HepG2 (cell line): ENCODE measurements around the gene MYEOV. TPM values are rescaled to one million over a fixed set of nuclear protein-coding genes. Genes with fewer than 3 reads are reported as not detected.

ENCODE experiments used
- ATAC-seq: fragments of 200-7000 bp; cut with Tn5 transposase; 3 replicates; pipeline ENCODE4 v1.9.1; 2020; ENCODE audit warnings: mild to moderate bottlenecking, moderate library complexity
- BruUV-seq: library from RNA; stranded (reverse); fragments of 400-500 nt; replicated peaks from 2 replicates; lab custom pipeline; 2021; lab: Mats Ljungman, UMichigan
- CTCF ChIA-PET: fragments of 300-600 bp; formaldehyde crosslinking; extraction: SDS; loops from one replicate; lab custom pipeline; 2021; ENCODE audit warnings: low total read pairs, inconsistent platforms, low intra/inter-chr PET ratio; lab: Yijun Ruan, JAX
- POLR2A ChIA-PET: fragments of 350-600 bp; sonication (Branson Sonifier 250); formaldehyde crosslinking; loops from one replicate; lab custom pipeline; 2020; ENCODE audit warnings: antibody characterized with exemption, inconsistent platforms; lab: Yijun Ruan, JAX
- DNase-seq: peaks from one replicate; pipeline ENCODE4 v3.0.0-alpha.2; 2015; ENCODE audit warnings: low spot score
- FAIRE-seq: peaks from 3 replicates; lab custom pipeline; 2011; peaks lifted over from hg19 to GRCh38; lab: Jason Lieb, UNC
- H2AFZ ChIP-seq: one replicate; pipeline ENCODE4 v1.6.1; 2011; ENCODE audit warnings: low read length, inconsistent platforms
- H3K27ac ChIP-seq: fragments of 300-600 bp; 3 replicates; pipeline ENCODE4 v1.8.0; 2011; ENCODE audit warnings: mixed run types, mild to moderate bottlenecking, mixed read lengths, low read length, inconsistent platforms; ENCODE audit not compliant: insufficient read depth; ENCODE audit errors: extremely low read length
- H3K27me3 ChIP-seq, 2 experiments: fragments of 200-600 bp in 1 of 2; 2 replicates in 1 of 2; 3 replicates in 1 of 2; pipeline versions ENCODE4 v1.6.0 to v1.8.0; 2011; ENCODE audit warnings: low read length in 2 of 2, mild to moderate bottlenecking in 2 of 2, moderate library complexity in 2 of 2, inconsistent platforms in 1 of 2; ENCODE audit not compliant: insufficient read depth in 2 of 2, control insufficient read depth in 1 of 2
- H3K36me3 ChIP-seq, 2 experiments: fragments of 200-600 bp in 1 of 2; replicated peaks in 1 of 2; 2 replicates in 1 of 2; 3 replicates in 1 of 2; pipeline versions ENCODE4 v1.5.1 to v1.8.0; 2011; ENCODE audit warnings: low read length in 2 of 2, inconsistent platforms in 1 of 2; ENCODE audit not compliant: insufficient read depth in 2 of 2, control insufficient read depth in 1 of 2
- H3K4me1 ChIP-seq: 2 replicates; pipeline ENCODE4 v1.5.1; 2012; ENCODE audit warnings: low read length, inconsistent platforms; ENCODE audit not compliant: insufficient read depth
- H3K4me2 ChIP-seq: 2 replicates; pipeline ENCODE4 v1.6.0; 2011; ENCODE audit warnings: low read depth, low read length, inconsistent platforms
- H3K4me3 ChIP-seq, 3 experiments: fragments of 200-600 bp in 1 of 3; sonication (generic), shearing (Covaris generic) in 1 of 3; replicated peaks in 1 of 3; 2 replicates each; pipeline ENCODE4 v1.5.1; 2011 to 2016; ENCODE audit warnings: low read length in 3 of 3, inconsistent platforms in 2 of 3, low read depth in 2 of 3, mild to moderate bottlenecking in 2 of 3, control low read depth in 1 of 3, mixed read lengths in 1 of 3; ENCODE audit not compliant: insufficient read depth in 1 of 3
- H3K79me2 ChIP-seq: one replicate; pipeline ENCODE4 v1.6.1; 2011; ENCODE audit warnings: low read length, inconsistent platforms; ENCODE audit not compliant: insufficient read depth
- H3K9ac ChIP-seq: 2 replicates; pipeline ENCODE4 v1.6.0; 2011; ENCODE audit warnings: mild to moderate bottlenecking, low read depth, low read length, inconsistent platforms; ENCODE audit not compliant: insufficient read depth
- H3K9me3 ChIP-seq: 2 replicates; pipeline ENCODE4 v1.5.1; 2012; ENCODE audit warnings: mild to moderate bottlenecking, low read length
- H4K20me1 ChIP-seq: 2 replicates; pipeline ENCODE4 v1.6.0; 2011; ENCODE audit warnings: inconsistent platforms, mild to moderate bottlenecking, low read length, moderate library complexity; ENCODE audit not compliant: insufficient read depth
- GPN1 ChIP-seq: sonication (generic); formaldehyde crosslinking; IDR thresholded peaks from 2 replicates; pipeline ENCODE4 v1.5.1; 2020; ENCODE audit warnings: missing genetic modification reagents, borderline replicate concordance
- ISL2 ChIP-seq: sonication (generic); formaldehyde crosslinking; IDR thresholded peaks from 2 replicates; pipeline ENCODE4 v1.5.0; 2020; ENCODE audit warnings: missing genetic modification reagents
- MED8 ChIP-seq: sonication (generic); formaldehyde crosslinking; IDR thresholded peaks from 2 replicates; pipeline ENCODE4 v1.8.1; 2023; ENCODE audit warnings: mild to moderate bottlenecking, missing genetic modification reagents; ENCODE audit not compliant: insufficient replicate concordance
- NRL ChIP-seq: sonication (generic); formaldehyde crosslinking; IDR thresholded peaks from 2 replicates; pipeline ENCODE4 v1.5.0; 2020; ENCODE audit warnings: missing genetic modification reagents, mild to moderate bottlenecking, moderate library complexity, borderline replicate concordance
- PAX8 ChIP-seq: sonication (generic); formaldehyde crosslinking; IDR thresholded peaks from 2 replicates; pipeline ENCODE4 v1.8.0; 2022; ENCODE audit warnings: mild to moderate bottlenecking, missing genetic modification reagents, borderline replicate concordance
- PLSCR1 ChIP-seq: sonication (generic); formaldehyde crosslinking; IDR thresholded peaks from 2 replicates; pipeline ENCODE4 v1.5.0; 2020; ENCODE audit warnings: missing genetic modification reagents, mild to moderate bottlenecking, borderline replicate concordance
- RORA ChIP-seq: sonication (generic); formaldehyde crosslinking; IDR thresholded peaks from 2 replicates; pipeline ENCODE4 v1.5.0; 2020; ENCODE audit warnings: mild to moderate bottlenecking, missing genetic modification reagents, moderate library complexity
- TBX3 ChIP-seq: fragments of 450-650 bp; IDR thresholded peaks from 2 replicates; pipeline ENCODE4 v1.6.1; 2017; ENCODE audit warnings: antibody characterized with exemption, mild to moderate bottlenecking, inconsistent platforms, borderline replicate concordance
- ZNF574 ChIP-seq: sonication (generic); formaldehyde crosslinking; IDR thresholded peaks from 2 replicates; pipeline ENCODE4 v1.4.0; 2020; ENCODE audit warnings: missing genetic modification reagents
- ZNF710 ChIP-seq: sonication (generic); formaldehyde crosslinking; IDR thresholded peaks from 2 replicates; pipeline ENCODE4 v1.5.0; 2020; ENCODE audit warnings: mild to moderate bottlenecking, missing genetic modification reagents, borderline replicate concordance
- WGBS: methylation state at CpG from one replicate; pipeline ENCODE4 v1.1.6; 2017; ENCODE audit warnings: low lambda C conversion rate; 5-methylcytosine and 5-hydroxymethylcytosine counted together
- in situ Hi-C: cut with HindIII; loops from 2 replicates; pipeline ENCODE4 v1.10.0; 2017; ENCODE audit warnings: low pct_unique_long_range_greater_than_20kb; ENCODE audit not compliant: extremely low pct_ligation_motif_present
- intact Hi-C: fragments of 100-400 bp; cut with micrococcal nuclease; formaldehyde crosslinking; loops from one replicate; pipeline ENCODE4 v1.10.0; 2022; ENCODE audit not compliant: unreplicated experiment
- polyA plus RNA-seq, 8 experiments: library from polyadenylated mRNA; depleted of rRNA in 3 of 8; stranded (reverse) in 7 of 8; unstranded in 1 of 8; fragments of >200 nt; fragmentation: Illumina TruSeq in 4 of 8; extraction: Trizol in 4 of 8; gene quantifications; 2 replicates each; pipeline versions ENCODE4 v1.2.1 to v1.2.3, GENCODE V29; 2011 to 2016; ENCODE audit warnings: low read depth in 4 of 8, missing spikeins in 1 of 8, mixed read lengths in 1 of 8; ENCODE audit not compliant: insufficient read depth in 1 of 8
- total RNA-seq, 5 experiments: library from RNA; depleted of rRNA; stranded (reverse); fragments of >200 nt; fragmentation: Illumina TruSeq; extraction: Trizol; gene quantifications; 2 replicates each; pipeline ENCODE4 v1.2.3, GENCODE V29; 2016; ENCODE audit warnings: low read depth in 1 of 5

MYEOV gene
- total and polyA plus RNA-seq, 2 of the 13 experiments (the other 11 are each of a cell fraction or from before 2014, with no cell fraction given): 0.33 to 1.8 TPM

GRCh38 chr11:69308491-69308911 lies 14.5 kb downstream of the MYEOV start:
- Histone ChIP-seq H3K4me1 (no peaks in the 10 kb centered on the region), H3K9me3 (no peaks in the 10 kb centered on the region), H3K9ac (no peak overlapping the region), H3K36me3 (no peaks in the 10 kb centered on the region), H2AFZ (no peak overlapping the region), H3K4me3 (no peak overlapping the region), H3K4me2 (no peak overlapping the region), H3K27ac (no peak overlapping the region), H3K79me2 (no peaks in the 10 kb centered on the region), H4K20me1 (no peaks in the 10 kb centered on the region), H3K27me3 (peaks cover 8 to 56% of the 10 kb centered on the region in 2 experiments; a peak in 4 of 5 replicates)
- 33% methylated on average over 9 of the region's 9 CpGs for WGBS
- no peak for TF ChIP-seq TBX3
- TF ChIP-seq GPN1 (CRISPR knock-in tag): no peak
- no peak for TF ChIP-seq RORA (CRISPR knock-in tag)
- no peak for TF ChIP-seq NRL (CRISPR knock-in tag)
- TF ChIP-seq ISL2 (CRISPR knock-in tag): no peak
- no peak for TF ChIP-seq MED8
- no peak for TF ChIP-seq PAX8 (CRISPR knock-in tag)
- TF ChIP-seq ZNF574 (CRISPR knock-in tag): no peak
- TF ChIP-seq ZNF710 (CRISPR knock-in tag): no peak
- no peak for TF ChIP-seq PLSCR1 (CRISPR knock-in tag)
- ATAC-seq: no peak; the same call in 2 of the 3 replicates
- FAIRE-seq: no peak
- ChIA-PET POLR2A (no interaction called here), CTCF (no interaction called here)
- in situ Hi-C loops (no loop called here), intact Hi-C loops (no loop called here)
- no TSS peak for BruUV-seq
- no peak for DNase-seq
